DND-41 (cell line): ENCODE data around the gene LHFPL2.

ENCODE experiments used
- EZH2 ChIP-seq: IDR thresholded peaks from 3 replicates; pipeline ENCODE4 v1.6.1; 2012; ENCODE audit warnings: borderline replicate concordance, low read depth, mild to moderate bottlenecking, moderate library complexity, low read length, inconsistent platforms; ENCODE audit not compliant: severe bottlenecking
- TF ChIP-seq, protein P1 (sequence below): IDR thresholded peaks from 2 replicates; pipeline ENCODE4 v1.5.1; 2012; ENCODE audit warnings: borderline replicate concordance, low read length, moderate library complexity, mild to moderate bottlenecking; ENCODE audit not compliant: poor library complexity, severe bottlenecking; ENCODE audit errors: extremely low read depth

GRCh38 chr5:78506261-78507024 lies 142.1 kb downstream of the LHFPL2 start:
- TF ChIP-seq, protein P1, sequence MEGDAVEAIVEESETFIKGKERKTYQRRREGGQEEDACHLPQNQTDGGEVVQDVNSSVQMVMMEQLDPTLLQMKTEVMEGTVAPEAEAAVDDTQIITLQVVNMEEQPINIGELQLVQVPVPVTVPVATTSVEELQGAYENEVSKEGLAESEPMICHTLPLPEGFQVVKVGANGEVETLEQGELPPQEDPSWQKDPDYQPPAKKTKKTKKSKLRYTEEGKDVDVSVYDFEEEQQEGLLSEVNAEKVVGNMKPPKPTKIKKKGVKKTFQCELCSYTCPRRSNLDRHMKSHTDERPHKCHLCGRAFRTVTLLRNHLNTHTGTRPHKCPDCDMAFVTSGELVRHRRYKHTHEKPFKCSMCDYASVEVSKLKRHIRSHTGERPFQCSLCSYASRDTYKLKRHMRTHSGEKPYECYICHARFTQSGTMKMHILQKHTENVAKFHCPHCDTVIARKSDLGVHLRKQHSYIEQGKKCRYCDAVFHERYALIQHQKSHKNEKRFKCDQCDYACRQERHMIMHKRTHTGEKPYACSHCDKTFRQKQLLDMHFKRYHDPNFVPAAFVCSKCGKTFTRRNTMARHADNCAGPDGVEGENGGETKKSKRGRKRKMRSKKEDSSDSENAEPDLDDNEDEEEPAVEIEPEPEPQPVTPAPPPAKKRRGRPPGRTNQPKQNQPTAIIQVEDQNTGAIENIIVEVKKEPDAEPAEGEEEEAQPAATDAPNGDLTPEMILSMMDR, result no peak
- no peak for TF ChIP-seq EZH2
